Measurements from ENCODE around the gene PTGR1.

DNA sequence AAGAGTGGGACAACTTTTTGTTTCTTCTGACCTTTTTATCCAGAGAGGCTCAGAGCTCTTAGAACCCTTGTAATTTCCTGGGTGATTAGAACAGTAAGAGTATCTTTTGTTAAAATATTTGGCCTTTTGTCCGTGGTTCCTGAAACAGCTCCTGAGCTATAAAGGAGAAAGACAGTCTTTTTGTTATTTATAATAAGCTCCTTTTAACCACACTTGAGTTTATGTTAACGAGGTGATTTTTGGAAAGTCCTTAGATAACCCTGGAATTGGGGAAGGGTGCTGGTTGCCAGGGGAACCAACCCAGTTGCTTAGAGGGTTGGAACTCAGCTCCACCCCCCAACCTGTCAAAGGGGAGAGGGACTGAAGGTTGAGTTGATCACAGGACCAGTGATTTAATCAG, 69.7 kb downstream of the PTGR1 start:
- TF ChIP-seq, protein P1, sequence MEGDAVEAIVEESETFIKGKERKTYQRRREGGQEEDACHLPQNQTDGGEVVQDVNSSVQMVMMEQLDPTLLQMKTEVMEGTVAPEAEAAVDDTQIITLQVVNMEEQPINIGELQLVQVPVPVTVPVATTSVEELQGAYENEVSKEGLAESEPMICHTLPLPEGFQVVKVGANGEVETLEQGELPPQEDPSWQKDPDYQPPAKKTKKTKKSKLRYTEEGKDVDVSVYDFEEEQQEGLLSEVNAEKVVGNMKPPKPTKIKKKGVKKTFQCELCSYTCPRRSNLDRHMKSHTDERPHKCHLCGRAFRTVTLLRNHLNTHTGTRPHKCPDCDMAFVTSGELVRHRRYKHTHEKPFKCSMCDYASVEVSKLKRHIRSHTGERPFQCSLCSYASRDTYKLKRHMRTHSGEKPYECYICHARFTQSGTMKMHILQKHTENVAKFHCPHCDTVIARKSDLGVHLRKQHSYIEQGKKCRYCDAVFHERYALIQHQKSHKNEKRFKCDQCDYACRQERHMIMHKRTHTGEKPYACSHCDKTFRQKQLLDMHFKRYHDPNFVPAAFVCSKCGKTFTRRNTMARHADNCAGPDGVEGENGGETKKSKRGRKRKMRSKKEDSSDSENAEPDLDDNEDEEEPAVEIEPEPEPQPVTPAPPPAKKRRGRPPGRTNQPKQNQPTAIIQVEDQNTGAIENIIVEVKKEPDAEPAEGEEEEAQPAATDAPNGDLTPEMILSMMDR (IDR thresholded peaks at IDR 0.05), result no peak
- no peak for TF ChIP-seq POLR2AphosphoS5 (IDR thresholded peaks at IDR 0.05)
- no peak for TF ChIP-seq EP300 (IDR thresholded peaks at IDR 0.05)
- no peak for TF ChIP-seq POLR2A (IDR thresholded peaks at IDR 0.05)
